Measurements from ENCODE around the gene GJC2. TPM values are rescaled to one million over a fixed set of nuclear protein-coding genes. Genes with fewer than 3 reads are reported as not detected.
A peak's percentile ranks its signal among the peaks of the same experiment; 100 is the strongest.

The GJC2 gene
- polyA plus RNA-seq, 2 of the 4 experiments (the other 2 are of a cell fraction): 0.09 to 0.48 TPM

GRCh38 chr1:228161362-228161761 is 11.6 kb downstream of the GJC2 start:
- peaks cover 6% of the 10 kb centered on the region; the same call in 2 of the 3 replicates for H3K4me1 ChIP-seq
- TF ChIP-seq MAZ (IDR thresholded peaks at IDR 0.05; ENCODE audit: borderline replicate concordance, low read depth, low read length) (no peak), PHF8 (IDR thresholded peaks at IDR 0.05; ENCODE audit: borderline replicate concordance, low read depth) (no peak), TFCP2L1 (CRISPR knock-in tag; IDR thresholded peaks at IDR 0.05) (no peak), ZSCAN20 (CRISPR knock-in tag; IDR thresholded peaks at IDR 0.05) (no peak), EHF (CRISPR knock-in tag; IDR thresholded peaks at IDR 0.05) (no peak), HES2 (IDR thresholded peaks at IDR 0.05) (no peak)
- H3K4me3 ChIP-seq: no peak overlapping the region
- CTCF ChIA-PET: interaction anchor here (2.9 kb wide), 1 partner anchor 31 kb away, joined by 11 read pairs; no protein-coding TSS in a partner anchor
- no peak overlapping the region for H3K4me2 ChIP-seq
- ATAC-seq (no peak), FAIRE-seq (no peak), DNase-seq (ENCODE audit: low read depth in 1 of 2, low spot score in 1 of 2) (no peak)
- POLR2A ChIA-PET: no interaction called here
- H3K27ac ChIP-seq: no peak overlapping the region
- H3K9me3 ChIP-seq: no peaks in the 10 kb centered on the region
- WGBS (ENCODE audit: missing lambda C conversion rate): 42% methylated on average over 6 of the region's 7 CpGs

GRCh38 chr1:228161866-228162265 is 12.1 kb downstream of the GJC2 start:
- DNase-seq (ENCODE audit: low read depth in 1 of 2, low spot score in 1 of 2) (no peak), ATAC-seq (no peak), FAIRE-seq (no peak)
- POLR2A ChIA-PET: no interaction called here
- CTCF ChIA-PET: interaction anchor here (2.9 to 7.4 kb wide), 2 partner anchors 8 to 31 kb away, joined by 11 to 89 read pairs; no protein-coding TSS in a partner anchor
- Histone ChIP-seq H3K4me2 (no peak overlapping the region), H3K4me3 (no peak overlapping the region), H3K27ac (no peak overlapping the region), H3K4me1 (peaks cover 9% of the 10 kb centered on the region; the same call in 2 of the 3 replicates), H3K9me3 (no peaks in the 10 kb centered on the region)
- WGBS (ENCODE audit: missing lambda C conversion rate): 77% methylated on average over 7 of the region's 9 CpGs
- TF ChIP-seq CHD2 (IDR thresholded peaks at IDR 0.05; ENCODE audit: low read length, partially characterized antibody) (no peak), HOXA7 (CRISPR knock-in tag; IDR thresholded peaks at IDR 0.05) (no peak), E2F6 (IDR thresholded peaks at IDR 0.05; ENCODE audit: borderline replicate concordance, low read depth) (no peak), MAX (IDR thresholded peaks at IDR 0.05) (no peak), ESRRA (IDR thresholded peaks at IDR 0.05; ENCODE audit: borderline replicate concordance, low read length) (no peak), BHLHE40 (IDR thresholded peaks at IDR 0.05; ENCODE audit: low read depth, low read length) (no peak), USF2 (IDR thresholded peaks at IDR 0.05) (no peak), HOXB13 (CRISPR knock-in tag; IDR thresholded peaks at IDR 0.05; ENCODE audit: low read depth) (no peak), NR3C1 (IDR thresholded peaks at IDR 0.05) (no peak), ATOH8 (CRISPR knock-in tag; IDR thresholded peaks at IDR 0.05; ENCODE audit: low read depth) (no peak), SREBF2 (IDR thresholded peaks at IDR 0.05) (no peak)

GRCh38 chr1:228162286-228163006 is 12.7 kb downstream of the GJC2 start:
- DNase-seq (ENCODE audit: low read depth in 1 of 2, low spot score in 1 of 2) (no peak), FAIRE-seq (no peak), ATAC-seq (no peak)
- Histone ChIP-seq H3K4me2 (no peak overlapping the region), H3K27ac (peak overlapping the region in 1 of 2 experiments; percentile 29; a peak in 1 of 6 replicates), H3K9me3 (no peaks in the 10 kb centered on the region), H3K4me3 (no peak overlapping the region), H3K4me1 (peaks cover 11% of the 10 kb centered on the region; the same call in 2 of the 3 replicates)
- TF ChIP-seq CEBPB (IDR thresholded peaks at IDR 0.05): no peak
- TF ChIP-seq ZFP36 (IDR thresholded peaks at IDR 0.05; ENCODE audit: borderline replicate concordance, partially characterized antibody): peak; percentile 5
- no peak for TF ChIP-seq MAFK (IDR thresholded peaks at IDR 0.05; ENCODE audit: partially characterized antibody)
- no peak for TF ChIP-seq FOXS1 (CRISPR knock-in tag; IDR thresholded peaks at IDR 0.05)
- POLR2A ChIA-PET: no interaction called here
- WGBS (ENCODE audit: missing lambda C conversion rate): 75% methylated on average over 10 of the region's 14 CpGs
- CTCF ChIA-PET: interaction anchor here (2.9 to 7.4 kb wide), 2 partner anchors 8 to 32 kb away, joined by 11 to 89 read pairs; no protein-coding TSS in a partner anchor

All from A549 (cell line).